HG03060 (cell line): Measurements from ENCODE around the gene MAL.

Experiments
- ATAC-seq: cut with Tn5 transposase; IDR thresholded peaks from one replicate; pipeline ENCODE4 v1.9.1; 2021; ENCODE audit warnings: low read depth, moderate number of reproducible peaks; ENCODE audit not compliant: unreplicated experiment

The MAL gene

DNA sequence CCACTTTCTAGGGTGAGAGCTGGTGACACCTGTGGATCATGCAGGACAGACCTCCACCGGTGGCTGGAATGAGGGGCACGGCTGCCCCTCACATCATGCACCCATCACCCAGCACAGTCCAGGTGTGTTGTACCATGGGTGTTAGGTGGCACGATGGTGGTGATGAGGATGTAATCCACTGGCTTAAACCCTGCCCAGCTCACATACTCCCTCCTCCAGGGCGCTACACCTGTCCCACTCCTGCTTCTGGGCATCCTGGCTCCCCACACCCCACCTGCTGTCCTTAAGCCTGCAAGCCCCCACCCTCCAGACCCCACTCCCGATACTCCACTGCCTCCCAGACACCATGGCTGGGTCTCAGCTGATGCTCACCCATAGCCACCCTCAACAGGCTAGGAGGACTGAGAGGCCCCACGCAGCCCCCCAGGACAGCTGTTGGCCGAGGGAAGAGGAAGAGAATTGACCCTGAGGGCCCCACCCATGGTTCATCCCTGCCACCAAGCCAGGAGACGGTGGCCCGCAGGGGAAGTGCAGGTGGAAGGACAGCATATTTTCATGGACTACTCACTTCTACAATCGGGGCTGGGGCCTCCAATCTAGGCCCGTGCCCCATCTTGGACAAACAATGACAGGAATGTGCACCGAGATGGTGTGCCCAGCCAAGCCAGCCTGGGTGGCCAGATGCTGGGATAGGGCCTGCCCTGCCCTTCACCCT, 34.3 kb downstream of the MAL start:
- ATAC-seq = no peak

DNA sequence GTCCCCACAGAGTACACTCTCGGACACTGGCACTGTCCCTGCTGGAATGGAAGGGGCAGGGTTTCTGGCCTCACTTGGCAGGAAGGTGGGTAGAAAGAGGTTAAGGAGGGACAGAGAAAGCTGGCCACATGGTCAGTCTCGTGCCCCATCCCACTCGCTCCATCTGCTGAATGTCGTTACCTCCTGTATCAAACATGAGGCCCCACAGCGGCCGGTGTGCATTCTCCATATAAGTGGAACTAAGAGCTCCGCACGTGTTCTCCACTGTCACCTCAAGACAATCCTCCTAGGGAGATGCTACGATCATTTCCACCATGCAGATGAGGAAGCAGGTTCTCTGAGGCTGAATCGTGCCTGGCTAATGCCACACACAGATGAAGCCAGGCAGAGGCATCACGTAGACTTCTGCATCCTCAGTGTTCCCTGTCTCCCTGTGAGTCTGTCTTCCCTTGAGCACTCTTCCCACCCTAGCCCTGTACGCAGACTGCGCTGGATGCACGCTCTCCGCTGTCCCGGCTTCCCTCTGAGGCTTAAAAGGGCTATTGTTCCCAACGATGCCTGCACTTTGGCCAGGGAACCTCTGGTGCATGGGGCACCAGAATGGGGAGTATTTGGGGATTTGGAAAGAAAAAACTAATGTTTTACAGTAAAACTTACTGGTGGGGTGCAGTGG, 35.1 kb downstream of the MAL start:
- ATAC-seq = no peak

DNA sequence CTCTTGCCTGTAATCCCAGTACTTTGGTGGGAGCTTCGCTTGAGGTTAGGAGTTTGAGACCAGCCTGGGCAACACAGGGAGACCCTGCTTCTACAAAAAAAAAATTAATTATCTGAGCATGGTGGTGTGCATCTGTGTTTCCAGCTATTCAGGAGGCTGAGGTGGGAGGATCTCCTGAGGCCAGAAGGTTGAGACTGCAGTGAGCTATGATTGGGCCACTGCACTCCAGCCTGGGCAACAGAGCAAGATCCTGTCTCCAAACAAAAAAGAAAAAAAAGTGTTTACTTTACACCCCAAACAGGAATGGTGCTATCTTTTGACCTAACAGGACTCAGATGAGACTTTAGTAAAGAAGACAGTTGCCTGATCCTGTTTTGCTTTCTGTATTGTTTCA, 35.6 kb downstream of the MAL start:
- ATAC-seq = no peak

DNA sequence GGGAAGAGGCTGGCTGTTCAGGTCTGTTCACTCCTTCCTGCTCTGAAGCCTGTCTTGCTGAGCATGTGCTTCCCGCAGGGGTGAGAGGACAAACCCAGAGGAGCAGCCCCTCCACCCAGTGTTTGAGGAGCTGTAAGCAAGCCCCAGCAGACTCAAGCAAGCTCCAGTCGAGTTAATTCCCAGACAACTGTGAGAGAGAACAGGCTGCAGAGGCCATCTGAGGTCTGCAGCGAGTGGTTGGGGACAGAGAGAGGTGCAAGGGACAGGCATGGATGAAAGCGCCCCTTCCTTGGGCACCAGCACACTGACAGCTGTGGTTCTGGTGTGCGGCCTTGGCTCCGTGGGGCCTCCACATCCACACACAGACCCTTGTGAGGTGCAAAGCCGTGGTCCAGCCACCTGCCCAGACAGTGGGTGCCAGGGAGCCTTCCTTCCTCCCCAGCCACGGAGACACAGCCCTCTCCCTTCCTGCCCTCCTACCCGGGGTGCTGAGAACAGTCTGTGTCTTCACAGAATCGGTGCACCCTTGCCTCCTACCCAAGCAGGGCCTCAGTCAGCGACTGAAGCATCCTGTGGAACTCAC, 36.2 kb downstream of the MAL start:
- no peak for ATAC-seq

DNA sequence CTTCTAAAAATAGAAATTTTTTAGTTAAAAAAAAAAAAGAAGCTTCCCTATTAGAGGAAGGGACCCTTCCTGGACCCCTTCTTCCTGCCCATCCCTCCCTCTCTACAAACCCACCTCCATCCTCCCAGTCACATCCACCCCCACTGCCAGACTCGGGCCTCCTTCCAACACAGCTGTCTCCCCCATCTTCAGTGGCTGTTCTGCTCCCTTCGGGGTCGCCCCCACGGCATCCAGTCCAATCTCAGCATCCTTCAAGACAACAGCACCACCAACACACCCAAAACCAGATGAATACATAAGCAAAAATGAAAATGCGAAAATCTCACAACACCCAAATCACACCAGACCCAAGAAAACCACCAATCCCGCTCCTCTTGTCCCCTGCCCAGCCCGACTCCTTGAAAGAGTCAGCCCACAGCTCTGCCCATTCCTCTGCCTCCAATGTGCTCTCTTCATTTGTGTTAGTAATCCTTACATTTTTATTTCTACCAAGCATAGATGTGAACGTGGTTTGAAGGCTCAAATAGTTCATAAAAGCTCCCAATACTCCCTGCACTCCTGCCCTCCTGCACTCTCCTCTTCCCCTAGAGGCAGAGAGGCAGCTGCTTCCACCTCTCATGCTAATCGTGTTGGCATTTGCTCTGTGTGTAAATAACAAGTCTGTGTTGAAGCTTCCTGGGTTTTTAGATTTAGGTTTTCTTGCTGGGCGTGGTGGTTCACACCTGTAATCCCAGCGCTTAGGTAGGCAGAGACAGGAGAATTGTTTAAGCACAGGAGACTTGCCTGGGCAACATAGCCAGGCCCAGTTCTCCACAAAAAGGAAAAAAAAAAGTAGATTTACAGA, 37.0 kb downstream of the MAL start:
- ATAC-seq = peak; percentile 9

DNA sequence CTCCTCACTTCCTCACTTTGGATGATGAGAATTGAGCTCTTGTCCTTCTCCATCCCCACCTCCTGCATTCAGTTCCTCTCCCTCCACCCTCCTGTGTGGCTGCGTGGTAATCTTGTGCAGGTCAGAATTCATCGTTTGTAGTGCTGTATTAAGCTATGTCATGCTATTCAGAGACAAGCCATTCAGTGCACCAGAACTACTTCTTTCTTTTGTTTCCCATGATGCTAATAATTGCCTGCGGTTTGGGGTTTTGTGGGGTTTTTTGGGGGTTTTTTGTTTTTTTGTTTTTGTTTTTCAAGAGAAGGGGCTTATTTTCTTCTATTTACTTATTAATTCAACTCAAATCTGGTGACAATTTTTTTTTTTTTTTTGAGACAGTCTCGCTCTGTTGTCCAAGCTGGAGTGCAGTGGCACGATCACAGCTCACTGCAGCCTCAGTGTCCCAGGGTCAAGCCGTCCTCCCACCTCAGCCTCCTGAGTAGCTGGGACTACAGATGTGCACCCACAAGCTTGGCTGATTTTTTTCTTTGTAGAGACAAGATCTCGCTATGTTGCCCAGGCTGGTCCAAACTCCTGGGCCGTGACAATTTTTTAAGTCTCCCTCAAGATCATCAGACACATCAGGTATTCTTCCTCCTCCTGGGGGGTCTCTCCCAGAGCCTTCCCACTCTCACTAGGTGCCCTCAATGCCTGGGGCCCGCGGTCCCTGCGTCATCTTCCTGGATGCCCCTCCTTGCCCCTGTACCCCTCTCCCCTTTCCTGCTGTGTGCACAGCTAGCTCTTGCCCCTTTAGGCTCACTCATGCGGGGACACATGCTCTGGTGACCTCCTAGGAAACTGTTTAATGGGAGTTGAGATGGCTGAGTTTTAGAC, 37.8 kb downstream of the MAL start:
- peak; percentile 57 for ATAC-seq

DNA sequence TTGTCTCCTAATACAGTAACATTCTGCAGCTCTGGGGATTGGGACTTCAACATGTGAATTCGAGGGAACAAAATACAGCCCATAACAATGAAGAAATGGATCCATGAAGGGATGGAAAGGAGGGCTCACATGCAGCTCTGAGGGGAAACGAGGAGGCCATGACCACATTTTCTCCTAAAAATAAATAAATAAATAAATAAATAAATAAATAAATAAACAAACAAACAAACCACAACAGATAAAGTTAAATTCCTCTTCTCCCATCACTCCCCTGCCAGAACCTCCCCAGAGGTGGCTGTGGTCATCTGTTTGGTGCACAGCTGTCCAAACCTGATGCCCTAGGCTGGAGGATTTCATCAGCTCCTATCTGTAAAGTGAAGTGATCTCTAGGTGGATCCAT, 42.7 kb downstream of the MAL start:
- ATAC-seq = no peak

DNA sequence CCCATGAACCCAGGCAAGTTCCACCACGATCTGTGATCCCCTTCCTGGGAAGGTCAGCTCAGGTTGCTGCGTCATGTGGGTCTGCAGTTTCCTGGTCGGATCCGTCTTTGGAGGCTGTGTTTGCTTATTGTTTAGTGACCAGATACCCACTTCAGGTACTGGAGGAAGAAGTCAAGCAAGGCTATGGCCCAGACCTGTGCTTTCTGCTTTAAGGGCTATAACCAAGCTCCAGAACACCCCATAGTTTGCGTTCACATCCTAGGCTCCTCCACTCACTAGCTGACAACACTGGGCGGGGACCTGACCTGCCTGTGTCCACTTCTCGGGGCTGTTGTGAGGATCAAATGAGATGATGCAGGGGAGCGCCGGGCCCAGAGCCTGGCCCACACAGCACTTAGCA, 44.0 kb downstream of the MAL start:
- ATAC-seq = no peak

DNA sequence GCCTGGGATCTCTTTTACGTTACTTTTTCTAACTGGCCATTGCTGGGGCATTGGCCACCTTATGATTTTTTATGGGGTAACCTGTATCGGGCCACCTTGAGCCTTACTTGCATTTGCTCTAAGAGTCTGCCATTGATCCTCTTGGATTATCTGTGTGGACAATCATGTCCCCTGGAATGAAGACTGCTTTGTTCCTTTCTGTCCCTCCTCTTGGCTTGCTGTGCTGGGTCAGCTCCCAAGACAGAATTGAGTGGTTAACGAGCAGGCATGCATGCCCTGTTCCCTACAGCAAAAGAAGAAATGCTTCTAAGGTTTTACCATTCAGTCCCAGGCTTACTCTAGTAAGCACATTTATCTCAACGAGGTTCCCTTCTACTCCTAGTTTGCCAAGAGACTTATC, 46.3 kb downstream of the MAL start:
- ATAC-seq = no peak

DNA sequence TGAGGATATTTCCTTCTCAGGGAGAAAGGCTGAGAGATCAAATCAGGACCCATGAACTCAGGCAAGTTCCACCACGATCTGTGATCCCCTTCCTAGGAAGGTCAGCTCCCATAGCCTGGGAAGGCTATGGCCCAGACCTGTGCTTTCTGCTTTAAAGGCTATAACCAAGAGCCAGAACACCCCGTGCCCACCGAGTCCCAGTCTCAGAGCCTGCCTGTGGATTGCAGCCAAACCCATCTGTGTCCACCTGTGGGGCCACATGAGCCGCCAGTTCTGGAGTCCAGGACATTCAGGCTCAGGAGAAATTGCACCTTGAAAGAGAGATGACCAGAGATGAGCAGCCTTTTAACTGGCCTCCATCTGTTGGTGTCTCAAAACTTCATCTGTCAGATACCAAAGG, 46.9 kb downstream of the MAL start:
- no peak for ATAC-seq

DNA sequence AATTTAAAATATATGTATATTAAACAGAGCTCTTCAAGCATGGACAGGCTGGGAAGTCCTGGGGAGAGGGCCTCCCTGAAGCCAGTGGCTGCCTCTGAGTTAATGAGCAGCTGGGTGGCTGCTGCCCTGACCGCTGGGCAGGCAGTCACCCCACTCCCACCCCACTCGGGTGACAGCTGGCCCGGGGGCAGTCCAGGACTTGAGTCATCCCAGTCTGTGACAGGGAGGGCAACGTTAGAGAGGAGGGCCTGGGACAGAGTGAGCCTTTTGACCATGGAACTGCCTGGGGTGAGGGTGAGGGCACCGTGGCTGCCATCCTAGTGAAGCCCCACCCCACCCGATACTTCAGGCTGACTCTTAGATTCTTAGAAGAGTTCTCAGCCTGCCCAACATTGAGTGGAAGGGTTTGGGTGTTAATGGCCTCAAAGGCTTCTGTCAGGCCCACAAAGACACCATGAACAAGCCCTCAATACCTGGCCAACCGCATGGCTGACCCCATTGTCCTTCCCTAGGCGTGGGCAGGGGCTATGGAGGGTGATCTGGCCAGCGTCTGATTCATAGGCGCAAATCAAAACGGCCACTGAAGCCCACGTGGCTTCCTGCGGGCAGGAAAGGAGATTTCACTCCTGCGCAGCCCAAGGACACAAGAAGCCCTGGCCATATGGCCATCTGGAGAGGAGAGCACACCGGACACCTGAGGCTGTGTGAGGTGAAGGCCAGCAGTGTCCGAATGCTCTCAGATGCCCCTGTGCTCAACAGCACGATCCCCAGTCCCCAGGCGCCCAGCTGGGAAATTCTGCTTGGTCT, 48.6 kb downstream of the MAL start:
- no peak for ATAC-seq

DNA sequence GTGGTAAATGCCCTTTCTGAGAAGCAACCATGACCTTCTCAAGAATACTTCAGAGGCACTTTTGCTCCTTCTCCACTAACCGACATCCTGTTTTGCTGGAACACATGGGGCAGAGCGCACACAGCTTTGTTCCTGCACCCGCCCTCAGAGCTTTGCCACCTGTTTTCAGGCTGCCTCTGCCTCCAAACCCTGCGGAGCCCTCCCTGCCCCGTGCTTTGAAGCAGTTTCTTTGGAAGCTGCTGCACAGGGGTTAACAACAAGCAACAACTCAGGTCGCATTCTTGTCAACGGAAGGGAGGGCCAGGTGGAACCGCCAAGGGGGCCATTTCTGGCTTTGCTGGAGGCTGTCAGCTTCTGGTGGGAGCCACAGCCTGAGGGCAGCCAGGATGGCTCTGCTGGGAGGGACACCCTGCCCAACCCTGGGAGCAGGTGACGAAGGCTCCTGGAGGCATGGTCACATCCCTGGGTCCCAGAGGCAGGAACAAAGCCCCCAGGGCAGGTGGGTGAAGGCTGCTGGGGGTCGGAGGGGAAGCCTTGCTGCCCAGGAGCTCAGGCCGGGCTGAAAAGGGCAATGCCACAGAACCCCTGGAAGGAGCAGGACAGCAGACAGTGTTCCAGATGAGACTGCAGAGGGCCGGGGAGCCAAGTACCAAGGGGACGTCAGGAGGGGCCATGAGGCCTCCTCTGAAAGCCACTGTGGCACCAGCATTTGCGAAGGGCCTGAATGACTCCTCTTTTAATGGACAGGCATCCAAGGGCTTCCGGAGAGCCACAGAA, 49.3 kb downstream of the MAL start:
- ATAC-seq = no peak

DNA sequence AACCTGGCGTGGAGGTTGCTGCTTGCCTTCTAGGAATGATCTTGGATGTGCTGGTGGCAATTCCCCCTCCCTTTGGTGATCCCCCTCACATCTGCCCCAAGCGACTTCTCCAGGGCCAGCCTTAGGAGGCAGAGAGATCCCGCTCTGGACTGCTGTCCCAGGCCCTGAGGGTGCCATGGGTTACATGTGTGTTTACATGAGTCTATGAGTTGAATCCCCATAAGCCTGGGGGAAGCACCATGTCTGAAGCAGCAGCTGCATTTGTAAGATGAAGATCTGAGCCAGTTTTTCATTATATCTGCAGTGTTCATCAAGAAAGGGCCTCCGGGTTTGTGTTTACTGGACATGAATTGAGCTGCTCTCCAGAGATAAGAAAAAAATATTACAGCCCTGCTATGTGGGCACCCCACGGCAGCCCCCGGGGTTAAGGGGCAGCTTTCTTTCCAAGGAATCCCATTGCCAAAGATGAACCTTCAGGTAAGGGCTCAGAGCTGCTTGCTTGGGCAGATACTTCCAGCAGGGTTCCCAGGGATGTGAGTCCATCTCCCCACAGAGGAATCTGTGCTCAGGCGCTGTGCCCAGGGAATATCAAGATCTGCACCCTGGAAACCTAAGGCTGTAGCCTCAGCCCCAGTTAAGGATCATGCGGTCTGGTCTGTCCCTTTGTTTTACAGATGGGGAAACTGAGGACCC, 50.1 kb downstream of the MAL start:
- ATAC-seq = no peak

DNA sequence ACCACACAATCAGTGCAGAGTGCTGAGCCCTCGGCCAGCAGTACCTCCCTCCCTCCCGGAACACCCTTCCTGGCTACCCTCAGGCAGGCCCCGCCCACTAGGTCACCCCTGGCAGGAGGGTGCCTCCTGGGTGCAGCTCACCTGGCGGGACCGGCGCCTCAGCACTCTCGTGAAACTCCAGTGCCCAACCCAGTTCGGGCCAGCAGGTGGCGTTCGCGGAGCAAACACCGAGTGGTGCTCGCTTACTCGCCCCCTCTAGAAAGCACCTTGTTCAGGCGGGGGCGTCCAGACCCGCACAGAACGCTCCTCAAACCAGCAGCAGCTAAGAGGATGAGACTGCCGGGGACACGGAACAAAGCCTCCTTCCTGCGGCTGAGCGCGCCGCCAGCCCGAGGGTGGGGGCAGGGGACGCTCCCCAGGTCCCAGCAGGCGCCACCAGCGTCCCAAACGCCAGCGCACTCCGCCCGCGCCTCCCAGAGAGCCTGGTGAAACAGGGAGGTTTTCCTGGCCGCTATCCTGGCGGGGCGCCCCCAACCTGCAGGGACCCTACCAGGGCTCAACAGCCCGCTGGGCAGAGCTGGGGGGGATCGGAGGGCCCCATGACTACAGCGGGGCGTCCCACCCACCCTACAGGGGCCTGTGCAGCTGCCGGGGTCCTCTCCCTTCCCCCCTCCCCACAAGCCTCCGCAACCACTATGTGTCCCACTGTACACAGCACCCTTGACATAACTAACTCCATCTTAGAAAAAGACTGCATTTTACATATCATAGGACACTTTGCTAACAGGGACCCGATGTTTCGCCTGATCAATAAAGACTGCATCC, 51.4 kb downstream of the MAL start:
- no peak for ATAC-seq

DNA sequence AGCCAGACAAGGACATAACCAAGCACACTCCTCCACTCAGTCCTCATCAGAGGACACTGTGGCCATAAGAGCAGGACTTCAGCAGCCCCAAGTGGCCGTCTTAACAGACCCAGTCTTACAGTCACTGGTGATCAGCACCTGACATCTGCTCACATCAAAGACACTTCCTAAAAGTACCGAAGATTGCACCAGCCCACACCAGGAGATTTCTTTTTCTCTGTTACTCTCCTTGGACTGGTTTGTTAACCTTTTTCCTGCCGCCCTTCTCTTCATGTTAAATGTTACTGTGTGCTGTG, 52.0 kb downstream of the MAL start:
- no peak for ATAC-seq

DNA sequence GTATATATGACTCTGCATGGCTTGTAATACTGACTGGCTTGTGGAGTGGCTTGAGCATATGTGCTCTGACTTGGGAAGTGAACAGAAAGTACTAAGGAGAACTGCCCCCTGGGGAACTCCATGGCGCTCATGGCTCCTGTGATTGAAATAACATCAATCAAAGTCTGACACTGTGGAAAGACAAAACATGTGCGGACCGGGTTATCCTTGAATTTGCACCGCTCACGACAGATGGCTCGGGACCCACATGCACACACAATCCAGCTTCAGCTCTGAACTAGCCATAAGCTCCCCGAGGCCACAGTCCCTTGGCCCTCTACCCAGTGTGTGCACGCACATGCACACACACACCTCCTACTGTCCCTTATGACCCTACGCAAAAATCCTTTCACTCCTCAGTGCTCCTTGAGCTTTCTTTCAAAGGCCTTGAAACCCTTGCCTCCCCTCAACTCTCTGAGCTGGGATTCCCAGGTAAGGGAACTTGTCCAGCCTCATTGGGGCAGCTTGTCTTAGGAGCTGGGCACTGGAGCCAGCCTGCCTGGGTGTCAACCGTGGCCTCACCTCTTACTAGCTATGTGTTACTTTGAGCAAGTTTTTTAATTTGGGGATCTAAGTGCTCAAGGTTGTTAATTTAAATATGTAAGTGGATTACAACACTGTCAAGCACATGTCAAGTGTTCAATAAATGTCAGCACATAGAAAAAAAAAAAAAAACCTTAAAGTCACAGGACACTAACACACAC, 52.5 kb downstream of the MAL start:
- no peak for ATAC-seq

DNA sequence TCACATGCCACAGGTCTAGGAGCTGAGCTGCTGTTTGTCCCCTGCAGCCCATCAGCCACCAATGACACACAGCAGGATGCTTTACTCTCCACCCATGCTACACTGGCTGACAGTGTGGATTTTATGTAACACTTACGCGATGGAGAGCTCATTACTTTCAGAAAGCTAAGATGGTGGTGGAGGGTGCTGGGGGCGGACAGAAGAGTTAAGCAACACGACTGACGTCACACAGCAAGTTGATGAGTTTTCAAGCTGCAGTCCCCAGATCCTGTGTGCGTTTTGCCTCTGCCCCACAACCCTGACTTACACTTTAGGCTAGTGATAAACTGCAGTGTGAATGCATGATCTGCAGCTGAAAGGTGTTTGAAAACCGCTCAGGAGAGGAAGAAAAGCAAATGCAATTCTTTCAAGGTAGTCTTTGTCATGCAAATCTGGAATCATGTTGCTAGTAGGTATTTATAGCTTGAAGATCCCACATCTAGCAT, 53.7 kb downstream of the MAL start:
- no peak for ATAC-seq
